ENCODE results near the gene RAB23.

RAB23 gene

DNA sequence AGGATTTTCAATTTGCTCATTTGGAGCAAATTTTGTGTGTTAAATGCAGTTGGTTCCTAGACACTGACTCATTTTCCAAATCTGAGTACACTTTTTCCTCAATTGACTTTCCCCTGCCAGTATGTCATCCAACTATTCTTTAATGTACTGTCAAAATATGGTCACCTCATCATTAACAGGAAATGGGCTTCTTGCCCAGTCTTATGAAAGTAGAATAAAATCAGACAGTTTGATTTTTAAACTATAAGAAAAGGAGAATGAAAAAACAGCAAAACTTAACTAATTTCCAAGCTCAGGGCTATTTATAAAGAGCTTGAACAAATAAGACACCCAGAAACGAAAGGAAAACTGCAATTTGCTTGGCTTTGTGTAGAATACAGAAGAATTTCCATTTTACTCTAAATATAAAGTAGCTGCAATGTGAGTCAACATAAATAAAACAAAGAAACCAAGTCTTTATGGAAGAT lies 43.7 kb upstream of the RAB23 start:
- Histone ChIP-seq H3K9ac (ENCODE audit: low read depth, low read length) (no peak overlapping the region), H3K9me3 (ENCODE audit: insufficient read depth, low read length, severe bottlenecking) (no peaks in the 10 kb centered on the region), H3K27me3 (ENCODE audit: insufficient read depth, low read length, poor library complexity) (no peaks in the 10 kb centered on the region), H3K4me2 (ENCODE audit: insufficient read depth, low read length) (no peak overlapping the region), H2AFZ (ENCODE audit: low read depth, low read length) (no peak overlapping the region), H4K20me1 (ENCODE audit: insufficient read depth, low read length) (no peaks in the 10 kb centered on the region), H3K4me3 (ENCODE audit: low read depth in 1 of 2, low read length in 2 of 2) (no peak overlapping the region), H3K36me3 (ENCODE audit: insufficient read depth, low read length) (no peaks in the 10 kb centered on the region), H3K27ac (ENCODE audit: low read length) (no peak overlapping the region), H3K79me2 (ENCODE audit: insufficient read depth, low read length) (no peaks in the 10 kb centered on the region), H3K4me1 (ENCODE audit: insufficient read depth, low read length) (no peaks in the 10 kb centered on the region)
- no peak for ATAC-seq (ENCODE audit: insufficient read depth, low read depth)
- TF ChIP-seq, protein P1, sequence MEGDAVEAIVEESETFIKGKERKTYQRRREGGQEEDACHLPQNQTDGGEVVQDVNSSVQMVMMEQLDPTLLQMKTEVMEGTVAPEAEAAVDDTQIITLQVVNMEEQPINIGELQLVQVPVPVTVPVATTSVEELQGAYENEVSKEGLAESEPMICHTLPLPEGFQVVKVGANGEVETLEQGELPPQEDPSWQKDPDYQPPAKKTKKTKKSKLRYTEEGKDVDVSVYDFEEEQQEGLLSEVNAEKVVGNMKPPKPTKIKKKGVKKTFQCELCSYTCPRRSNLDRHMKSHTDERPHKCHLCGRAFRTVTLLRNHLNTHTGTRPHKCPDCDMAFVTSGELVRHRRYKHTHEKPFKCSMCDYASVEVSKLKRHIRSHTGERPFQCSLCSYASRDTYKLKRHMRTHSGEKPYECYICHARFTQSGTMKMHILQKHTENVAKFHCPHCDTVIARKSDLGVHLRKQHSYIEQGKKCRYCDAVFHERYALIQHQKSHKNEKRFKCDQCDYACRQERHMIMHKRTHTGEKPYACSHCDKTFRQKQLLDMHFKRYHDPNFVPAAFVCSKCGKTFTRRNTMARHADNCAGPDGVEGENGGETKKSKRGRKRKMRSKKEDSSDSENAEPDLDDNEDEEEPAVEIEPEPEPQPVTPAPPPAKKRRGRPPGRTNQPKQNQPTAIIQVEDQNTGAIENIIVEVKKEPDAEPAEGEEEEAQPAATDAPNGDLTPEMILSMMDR (IDR thresholded peaks at IDR 0.05; ENCODE audit: borderline replicate concordance, extremely low read depth, low read length, poor library complexity, severe bottlenecking): no peak
- no peak for TF ChIP-seq EZH2 (IDR thresholded peaks at IDR 0.05; ENCODE audit: borderline replicate concordance, low read depth, low read length, severe bottlenecking)
- no peak for DNase-seq

DNA sequence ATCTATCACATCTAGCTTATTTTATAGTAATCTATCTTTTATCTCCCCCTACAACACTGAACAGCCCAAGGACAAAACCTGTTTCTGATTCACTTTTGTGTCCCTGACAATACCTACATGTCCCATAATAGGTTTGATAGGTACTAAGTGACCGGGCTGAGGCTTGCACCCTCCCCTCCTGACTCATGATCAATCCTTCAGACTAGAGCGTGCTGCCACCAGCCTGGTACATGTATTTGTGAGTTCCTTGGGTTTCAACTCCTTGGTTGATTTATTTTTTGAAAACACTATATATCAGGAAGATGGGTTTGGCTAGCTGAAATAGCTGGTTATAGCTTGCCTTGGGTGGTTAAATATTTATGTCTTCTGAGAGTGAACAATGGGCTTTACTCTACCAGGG lies 41.6 kb upstream of the RAB23 start:
- Histone ChIP-seq H3K9ac (ENCODE audit: low read depth, low read length) (no peak overlapping the region), H3K27me3 (ENCODE audit: insufficient read depth, low read length, poor library complexity) (no peaks in the 10 kb centered on the region), H3K4me2 (ENCODE audit: insufficient read depth, low read length) (no peak overlapping the region), H3K36me3 (ENCODE audit: insufficient read depth, low read length) (no peaks in the 10 kb centered on the region), H3K79me2 (ENCODE audit: insufficient read depth, low read length) (no peaks in the 10 kb centered on the region), H3K9me3 (ENCODE audit: insufficient read depth, low read length, severe bottlenecking) (no peaks in the 10 kb centered on the region), H3K4me3 (ENCODE audit: low read depth in 1 of 2, low read length in 2 of 2) (no peak overlapping the region), H2AFZ (ENCODE audit: low read depth, low read length) (no peak overlapping the region), H4K20me1 (ENCODE audit: insufficient read depth, low read length) (no peaks in the 10 kb centered on the region), H3K27ac (ENCODE audit: low read length) (no peak overlapping the region), H3K4me1 (ENCODE audit: insufficient read depth, low read length) (no peaks in the 10 kb centered on the region)
- ATAC-seq (ENCODE audit: insufficient read depth, low read depth) (no peak), DNase-seq (no peak)
- no peak for TF ChIP-seq EZH2 (IDR thresholded peaks at IDR 0.05; ENCODE audit: borderline replicate concordance, low read depth, low read length, severe bottlenecking)
- TF ChIP-seq, protein P1 (IDR thresholded peaks at IDR 0.05; ENCODE audit: borderline replicate concordance, extremely low read depth, low read length, poor library complexity, severe bottlenecking): no peak

DNA sequence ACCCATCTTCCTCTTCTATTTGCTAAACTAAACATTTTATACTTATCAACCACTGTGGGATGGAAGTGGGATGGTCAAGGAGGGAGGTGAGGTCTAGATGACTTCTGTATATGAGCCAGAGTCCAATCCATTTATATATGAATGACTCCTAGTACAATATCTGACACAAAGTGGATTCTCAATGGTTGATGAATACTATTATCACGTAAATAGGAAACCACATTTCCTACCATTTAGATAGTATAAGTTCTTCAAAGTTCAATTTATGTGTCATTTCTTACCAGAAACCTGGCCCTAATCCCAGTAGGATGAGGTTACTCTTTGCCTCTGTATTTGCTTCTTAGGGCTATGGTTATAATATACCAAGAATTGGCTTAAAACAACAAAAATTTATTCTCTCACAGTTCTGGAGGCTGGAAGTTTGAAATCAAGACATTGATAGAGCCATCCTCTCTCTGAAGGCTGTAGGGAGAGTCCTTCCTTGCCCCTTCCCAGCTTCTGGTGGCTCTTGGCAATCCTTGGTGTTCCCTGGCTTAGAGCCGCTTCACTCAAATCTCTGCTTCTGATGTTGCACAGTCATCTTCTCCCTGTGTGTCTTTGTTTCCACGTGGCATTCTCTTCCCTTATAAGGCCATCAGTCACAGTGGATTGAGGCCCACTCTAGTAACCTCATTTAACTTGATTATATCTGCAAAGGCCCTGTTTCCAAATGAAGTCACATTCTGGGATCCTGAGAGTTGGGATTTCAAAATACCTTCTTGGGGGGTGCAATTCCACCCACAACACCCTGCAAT lies 41.0 kb upstream of the RAB23 start:
- Histone ChIP-seq H3K27ac (ENCODE audit: low read length) (no peak overlapping the region), H3K79me2 (ENCODE audit: insufficient read depth, low read length) (no peaks in the 10 kb centered on the region), H3K4me1 (ENCODE audit: insufficient read depth, low read length) (no peaks in the 10 kb centered on the region), H4K20me1 (ENCODE audit: insufficient read depth, low read length) (no peaks in the 10 kb centered on the region), H3K36me3 (ENCODE audit: insufficient read depth, low read length) (no peaks in the 10 kb centered on the region), H3K27me3 (ENCODE audit: insufficient read depth, low read length, poor library complexity) (no peaks in the 10 kb centered on the region), H3K4me2 (ENCODE audit: insufficient read depth, low read length) (no peak overlapping the region), H3K9ac (ENCODE audit: low read depth, low read length) (no peak overlapping the region), H3K9me3 (ENCODE audit: insufficient read depth, low read length, severe bottlenecking) (no peaks in the 10 kb centered on the region), H2AFZ (ENCODE audit: low read depth, low read length) (no peak overlapping the region), H3K4me3 (ENCODE audit: low read depth in 1 of 2, low read length in 2 of 2) (no peak overlapping the region)
- no peak for DNase-seq
- no peak for TF ChIP-seq EZH2 (IDR thresholded peaks at IDR 0.05; ENCODE audit: borderline replicate concordance, low read depth, low read length, severe bottlenecking)
- TF ChIP-seq, protein P1 (IDR thresholded peaks at IDR 0.05; ENCODE audit: borderline replicate concordance, extremely low read depth, low read length, poor library complexity, severe bottlenecking): no peak
- ATAC-seq (ENCODE audit: insufficient read depth, low read depth): no peak
